Activated CD8-positive, alpha-beta T cell treated with anti-CD3 and anti-CD28 coated beads, Interleukin-2, amount 10 ng/mL, durations not matched to agents 7 days and 5 days (primary cell): Measurements from ENCODE around the gene PPP1R36. TPM values are rescaled to one million over a fixed set of nuclear protein-coding genes. Genes with fewer than 3 reads are reported as not detected.

Experiments
- ATAC-seq: fragments of 150-1000 bp; cut with Tn5 transposase; one replicate; pipeline ENCODE4 v1.10.0; 2021; ENCODE audit warnings: moderate library complexity
- CTCF ChIA-PET: fragments of 350-600 bp; sonication (Branson Sonifier 250); formaldehyde crosslinking; loops from one replicate; lab custom pipeline; 2021; ENCODE audit warnings: antibody characterized with exemption; lab: Charles Lee
- POLR2A ChIA-PET: fragments of 350-600 bp; sonication (Branson Sonifier 250); formaldehyde crosslinking; loops from one replicate; lab custom pipeline; 2021; ENCODE audit warnings: antibody characterized with exemption; lab: Charles Lee
- DNase-seq: peaks from one replicate; pipeline ENCODE4 v3.0.0-alpha.2; 2020
- H3K27ac Mint-ChIP-seq: one replicate; pipeline ENCODE4 v1.8.0; 2021; ENCODE audit warnings: mild to moderate bottlenecking, mixed read lengths
- H3K27me3 Mint-ChIP-seq: one replicate; pipeline ENCODE4 v1.8.0; 2021; ENCODE audit warnings: low read depth, mixed read lengths
- H3K36me3 Mint-ChIP-seq: one replicate; pipeline ENCODE4 v1.8.0; 2021; ENCODE audit warnings: low read depth, mixed read lengths
- H3K4me1 Mint-ChIP-seq: one replicate; pipeline ENCODE4 v1.8.0; 2021; ENCODE audit warnings: low read depth, mixed read lengths
- H3K4me3 Mint-ChIP-seq: one replicate; pipeline ENCODE4 v1.8.0; 2021; ENCODE audit warnings: mild to moderate bottlenecking, mixed read lengths
- H3K9me3 Mint-ChIP-seq: one replicate; pipeline ENCODE4 v1.8.0; 2022; ENCODE audit warnings: mixed read lengths; ENCODE audit not compliant: insufficient read depth
- total RNA-seq, 2 experiments: library from RNA; stranded (reverse); gene quantifications; one replicate each; pipeline ENCODE4 v1.2.3, GENCODE V29; 2021

Gene PPP1R36
- total RNA-seq, 2 experiments from 2014 or later = 0.21 to 0.47 TPM

DNA sequence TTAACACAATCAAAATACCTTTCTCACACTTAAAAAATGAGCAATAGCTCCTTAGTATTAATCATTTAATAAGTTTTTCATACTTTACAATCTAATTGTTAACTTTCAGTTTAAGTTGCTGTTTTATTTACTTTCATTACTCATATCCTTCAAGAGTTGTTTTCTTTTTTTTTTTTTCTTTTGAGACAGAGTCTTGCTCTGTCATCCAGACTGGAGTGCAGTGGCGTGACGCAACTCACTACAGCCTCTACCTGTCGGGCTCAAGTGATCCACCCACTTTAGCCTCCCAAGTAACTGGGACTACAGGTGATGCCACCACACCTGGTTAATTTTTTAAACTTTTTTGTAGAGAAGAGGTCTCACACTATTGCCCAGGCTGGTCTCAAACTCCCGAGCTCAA, 29.1 kb upstream of the PPP1R36 start:
- Mint-ChIP-seq H3K27me3 (no peaks in the 10 kb centered on the region), H3K9me3 (no peaks in the 10 kb centered on the region), H3K4me3 (no peak overlapping the region), H3K4me1 (peaks cover 18% of the 10 kb centered on the region), H3K27ac (no peak overlapping the region), H3K36me3 (peaks cover 18% of the 10 kb centered on the region)
- CTCF ChIA-PET = interaction anchor here (1.0 to 4.5 kb wide), 5 partner anchors 8 to 177 kb away, joined by 3 to 41 read pairs (median 5); no protein-coding TSS in a partner anchor
- ATAC-seq (no peak), DNase-seq (no peak)
- POLR2A ChIA-PET = interaction anchor here (1.8 kb wide), 1 partner anchor 18 kb away, joined by 4 read pairs; no protein-coding TSS in a partner anchor

DNA sequence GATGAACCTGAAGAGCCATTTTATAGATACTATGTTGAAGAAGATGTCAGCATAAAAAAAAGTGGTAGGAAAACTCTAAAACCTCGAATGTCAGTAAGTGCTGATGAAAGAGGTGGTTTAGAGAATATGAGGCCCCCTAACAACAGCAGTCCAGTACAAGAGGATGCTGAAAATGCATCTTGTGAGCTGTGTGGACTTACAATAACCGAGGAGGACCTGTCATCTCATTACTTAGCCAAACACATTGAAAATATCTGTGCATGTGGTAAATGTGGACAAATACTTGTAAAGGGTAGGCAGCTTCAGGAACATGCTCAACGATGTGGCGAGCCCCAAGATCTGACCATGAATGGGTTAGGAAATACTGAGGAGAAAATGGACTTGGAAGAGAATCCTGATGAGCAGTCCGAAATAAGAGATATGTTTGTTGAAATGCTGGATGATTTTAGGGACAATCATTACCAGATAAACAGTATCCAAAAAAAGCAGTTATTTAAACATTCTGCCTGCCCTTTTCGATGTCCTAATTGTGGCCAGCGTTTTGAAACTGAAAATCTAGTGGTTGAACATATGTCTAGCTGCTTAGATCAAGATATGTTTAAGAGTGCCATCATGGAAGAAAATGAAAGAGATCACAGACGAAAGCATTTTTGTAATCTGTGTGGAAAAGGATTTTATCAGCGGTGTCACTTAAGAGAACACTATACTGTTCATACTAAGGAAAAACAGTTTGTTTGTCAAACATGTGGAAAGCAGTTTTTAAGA, 27.0 kb upstream of the PPP1R36 start:
- DNase-seq (no peak), ATAC-seq (no peak)
- ChIA-PET CTCF (interaction anchor here (2.4 to 4.5 kb wide), 2 partner anchors 13 to 114 kb away, joined by 12 to 41 read pairs; no protein-coding TSS in a partner anchor), POLR2A (interaction anchor here (1.0 to 1.8 kb wide), 3 partner anchors 12 to 20 kb away, joined by 3 to 4 read pairs (median 3); no protein-coding TSS in a partner anchor)
- H3K27ac Mint-ChIP-seq = no peak overlapping the region
- no peaks in the 10 kb centered on the region for H3K9me3 Mint-ChIP-seq
- H3K4me1 Mint-ChIP-seq = peaks cover 6% of the 10 kb centered on the region
- no peak overlapping the region for H3K4me3 Mint-ChIP-seq
- H3K36me3 Mint-ChIP-seq = peaks cover 25% of the 10 kb centered on the region
- no peaks in the 10 kb centered on the region for H3K27me3 Mint-ChIP-seq

DNA sequence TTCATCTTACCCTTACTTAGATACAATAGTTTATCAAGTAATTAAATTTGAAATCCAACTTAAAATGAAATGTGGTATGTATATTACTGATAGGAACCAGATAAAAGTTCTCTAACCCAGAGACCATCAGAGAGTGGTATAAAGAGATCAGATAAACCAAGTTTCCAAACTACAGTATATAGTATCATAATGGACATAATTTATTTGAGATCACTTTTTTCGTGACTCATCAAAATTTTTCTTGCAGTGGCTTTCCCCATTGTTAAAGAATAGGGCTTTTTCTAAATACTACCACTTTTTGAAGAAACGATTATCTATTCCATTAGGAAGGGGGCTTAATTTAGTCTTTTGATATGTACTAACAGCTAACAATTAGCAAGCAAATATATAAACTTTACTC, 24.4 kb upstream of the PPP1R36 start:
- no peak overlapping the region for H3K4me3 Mint-ChIP-seq
- peaks cover 32% of the 10 kb centered on the region for H3K36me3 Mint-ChIP-seq
- peaks cover 2% of the 10 kb centered on the region for H3K4me1 Mint-ChIP-seq
- ATAC-seq = no peak
- DNase-seq = no peak
- H3K27me3 Mint-ChIP-seq = no peaks in the 10 kb centered on the region
- POLR2A ChIA-PET = interaction anchor here (1.0 kb wide), 1 partner anchor 20 kb away, joined by 4 read pairs; no protein-coding TSS in a partner anchor
- H3K27ac Mint-ChIP-seq = no peak overlapping the region
- H3K9me3 Mint-ChIP-seq = no peaks in the 10 kb centered on the region
- CTCF ChIA-PET = interaction anchor here (1.0 to 1.3 kb wide), 2 partner anchors 14 to 182 kb away, joined by 3 to 6 read pairs; no protein-coding TSS in a partner anchor

DNA sequence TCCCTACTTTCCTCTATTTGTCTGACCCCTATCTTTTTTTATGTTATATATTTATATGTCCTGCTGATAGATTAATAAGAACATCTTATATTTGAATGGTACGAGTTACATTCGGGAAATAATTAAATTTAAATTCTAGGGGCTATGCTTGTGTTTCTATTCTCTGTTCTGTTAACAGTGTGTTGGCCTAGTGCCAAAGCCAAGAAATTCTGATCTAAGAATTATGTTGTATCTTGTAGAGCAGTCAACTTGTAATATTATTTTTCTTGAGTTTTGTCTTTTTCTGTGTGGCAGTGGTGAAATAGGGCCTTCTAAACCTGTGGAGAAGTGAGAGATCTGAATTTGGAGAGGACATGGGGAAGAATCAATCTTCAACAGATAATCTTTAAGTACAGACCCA, 18.2 kb upstream of the PPP1R36 start:
- no peaks in the 10 kb centered on the region for H3K4me1 Mint-ChIP-seq
- H3K36me3 Mint-ChIP-seq = peaks cover 17% of the 10 kb centered on the region
- no peak overlapping the region for H3K4me3 Mint-ChIP-seq
- DNase-seq = no peak
- POLR2A ChIA-PET = interaction anchor here (0.6 kb wide), 1 partner anchor 573 kb away, joined by 3 read pairs; no protein-coding TSS in a partner anchor
- no peak overlapping the region for H3K27ac Mint-ChIP-seq
- H3K9me3 Mint-ChIP-seq = no peaks in the 10 kb centered on the region
- CTCF ChIA-PET = no interaction called here
- no peaks in the 10 kb centered on the region for H3K27me3 Mint-ChIP-seq
- ATAC-seq = no peak

DNA sequence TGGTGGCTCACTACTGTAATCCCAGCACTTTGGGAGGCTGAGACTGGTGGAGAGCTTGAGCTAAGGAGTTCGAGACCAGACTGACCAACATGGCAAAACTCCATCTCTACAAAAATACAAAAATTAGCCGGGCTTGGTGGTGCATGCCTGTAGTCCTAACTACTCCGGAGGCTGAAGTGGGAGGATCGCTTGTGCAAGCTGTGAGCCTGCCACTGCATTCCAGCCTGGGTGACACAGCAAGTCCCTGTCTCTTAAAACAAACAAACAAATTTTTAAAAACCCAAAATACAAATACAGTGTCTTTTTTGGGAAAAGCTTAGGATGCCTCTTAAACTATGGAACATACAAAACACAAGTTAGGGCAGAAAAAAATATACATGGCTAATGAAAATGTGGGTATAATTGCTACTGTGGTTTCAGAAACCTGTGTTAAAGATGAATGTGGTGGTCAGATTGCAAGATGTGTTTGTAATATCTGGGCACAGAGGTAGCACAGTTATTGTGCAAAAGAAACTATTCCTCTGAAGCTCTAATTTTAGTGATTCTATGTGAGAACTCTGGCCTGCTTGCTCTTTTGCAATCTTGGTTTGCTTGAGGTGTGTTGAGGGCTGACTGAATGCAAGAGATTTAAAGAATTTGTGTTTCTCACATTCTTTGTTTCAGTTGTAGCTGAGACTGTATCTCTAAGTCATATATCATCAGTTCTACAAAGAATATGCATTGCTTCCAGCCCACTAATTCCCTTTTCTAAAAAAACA, 13.1 kb upstream of the PPP1R36 start:
- Mint-ChIP-seq H3K27ac (no peak overlapping the region), H3K4me3 (no peak overlapping the region)
- POLR2A ChIA-PET = no interaction called here

DNA sequence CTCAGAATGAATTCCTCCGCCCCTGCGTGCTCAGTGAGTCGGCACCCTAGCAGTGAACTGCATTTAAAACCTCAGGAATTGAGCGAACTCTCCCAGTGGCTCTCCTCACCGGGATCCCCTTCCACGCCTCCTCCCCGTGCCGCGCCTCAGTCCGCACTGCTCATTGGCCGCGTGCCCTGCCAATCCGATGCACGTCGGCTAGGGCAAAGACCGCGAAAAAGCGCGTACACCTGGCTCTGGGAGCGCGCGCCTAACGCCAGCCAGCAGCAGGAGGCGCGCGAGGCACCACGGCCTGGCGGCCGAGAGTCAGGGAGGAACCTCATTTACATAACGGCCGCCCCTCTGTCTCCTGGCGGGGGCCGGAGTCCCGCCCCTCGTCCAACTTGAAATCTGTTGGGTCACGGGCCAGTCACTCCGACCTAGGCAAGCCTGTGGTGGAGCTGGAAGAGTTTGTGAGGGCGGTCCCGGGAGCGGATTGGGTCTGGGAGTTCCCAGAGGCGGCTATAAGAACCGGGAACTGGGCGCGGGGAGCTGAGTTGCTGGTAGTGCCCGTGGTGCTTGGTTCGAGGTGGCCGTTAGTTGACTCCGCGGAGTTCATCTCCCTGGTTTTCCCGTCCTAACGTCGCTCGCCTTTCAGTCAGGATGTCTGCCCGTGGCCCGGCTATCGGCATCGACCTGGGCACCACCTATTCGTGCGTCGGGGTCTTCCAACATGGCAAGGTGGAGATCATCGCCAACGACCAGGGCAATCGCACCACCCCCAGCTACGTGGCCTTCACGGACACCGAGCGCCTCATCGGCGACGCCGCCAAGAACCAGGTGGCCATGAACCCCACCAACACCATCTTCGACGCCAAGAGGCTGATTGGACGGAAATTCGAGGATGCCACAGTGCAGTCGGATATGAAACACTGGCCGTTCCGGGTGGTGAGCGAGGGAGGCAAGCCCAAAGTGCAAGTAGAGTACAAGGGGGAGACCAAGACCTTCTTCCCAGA, 9.3 kb upstream of the PPP1R36 start, which contains the start of gene HSPA2:
Gene HSPA2 (plus strand): TSS at position 534 of the 995 bp plus-strand sequence. CDS start 109 bp downstream, at position 643.
- Mint-ChIP-seq H3K9me3 (no peaks in the 10 kb centered on the region), H3K4me1 (peaks cover 33% of the 10 kb centered on the region), H3K27ac (peak within 1 kb of the TSS; percentile 92), H3K36me3 (peaks cover 21% of the 10 kb centered on the region), H3K27me3 (peaks cover 41% of the 10 kb centered on the region), H3K4me3 (peak within 1 kb of the TSS; percentile 89)
- ATAC-seq (peak; percentile 93), DNase-seq (peak; percentile 96)
- ChIA-PET CTCF (interaction anchor here (0.6 to 3.9 kb wide), 11 partner anchors 14 to 480 kb away, joined by 3 to 21 read pairs (median 3); partner anchors contain the start of gene ZBTB25), POLR2A (interaction anchor here (1.0 to 3.1 kb wide), 4 partner anchors 11 to 203 kb away, joined by 3 to 16 read pairs (median 5); partner anchors contain the start of genes ZBTB1 and ZBTB25)

More for the DNA sequence above, 13.1 kb upstream of the PPP1R36 start:
- no peak for DNase-seq
- peaks cover 13% of the 10 kb centered on the region for H3K27me3 Mint-ChIP-seq
- peaks cover 21% of the 10 kb centered on the region for H3K4me1 Mint-ChIP-seq
- peaks cover 17% of the 10 kb centered on the region for H3K36me3 Mint-ChIP-seq
- CTCF ChIA-PET = interaction anchor here (0.8 to 3.3 kb wide), 4 partner anchors 7 to 234 kb away, joined by 3 to 12 read pairs (median 3); no protein-coding TSS in a partner anchor
- no peak for ATAC-seq
- H3K9me3 Mint-ChIP-seq = no peaks in the 10 kb centered on the region

DNA sequence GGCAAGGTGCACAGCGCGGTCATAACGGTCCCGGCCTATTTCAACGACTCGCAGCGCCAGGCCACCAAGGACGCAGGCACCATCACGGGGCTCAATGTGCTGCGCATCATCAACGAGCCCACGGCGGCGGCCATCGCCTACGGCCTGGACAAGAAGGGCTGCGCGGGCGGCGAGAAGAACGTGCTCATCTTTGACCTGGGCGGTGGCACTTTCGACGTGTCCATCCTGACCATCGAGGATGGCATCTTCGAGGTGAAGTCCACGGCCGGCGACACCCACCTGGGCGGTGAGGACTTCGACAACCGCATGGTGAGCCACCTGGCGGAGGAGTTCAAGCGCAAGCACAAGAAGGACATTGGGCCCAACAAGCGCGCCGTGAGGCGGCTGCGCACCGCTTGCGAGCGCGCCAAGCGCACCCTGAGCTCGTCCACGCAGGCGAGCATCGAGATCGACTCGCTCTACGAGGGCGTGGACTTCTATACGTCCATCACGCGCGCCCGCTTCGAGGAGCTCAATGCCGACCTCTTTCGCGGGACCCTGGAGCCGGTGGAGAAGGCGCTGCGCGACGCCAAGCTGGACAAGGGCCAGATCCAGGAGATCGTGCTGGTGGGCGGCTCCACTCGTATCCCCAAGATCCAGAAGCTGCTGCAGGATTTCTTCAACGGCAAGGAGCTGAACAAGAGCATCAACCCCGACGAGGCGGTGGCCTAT, 8.3 kb upstream of the PPP1R36 start:
- H3K36me3 Mint-ChIP-seq = peaks cover 21% of the 10 kb centered on the region
- ChIA-PET POLR2A (interaction anchor here (0.8 to 3.1 kb wide), 2 partner anchors 11 to 37 kb away, joined by 3 to 16 read pairs; partner anchors contain the start of genes ZBTB1 and ZBTB25), CTCF (interaction anchor here (0.6 to 3.9 kb wide), 4 partner anchors 13 to 197 kb away, joined by 3 to 21 read pairs (median 4); no protein-coding TSS in a partner anchor)
- ATAC-seq (no peak), DNase-seq (peak; percentile 23)
- H3K4me3 Mint-ChIP-seq = peak overlapping the region; percentile 89
- no peaks in the 10 kb centered on the region for H3K9me3 Mint-ChIP-seq
- no peak overlapping the region for H3K27ac Mint-ChIP-seq
- peaks cover 33% of the 10 kb centered on the region for H3K4me1 Mint-ChIP-seq
- H3K27me3 Mint-ChIP-seq = peaks cover 41% of the 10 kb centered on the region

DNA sequence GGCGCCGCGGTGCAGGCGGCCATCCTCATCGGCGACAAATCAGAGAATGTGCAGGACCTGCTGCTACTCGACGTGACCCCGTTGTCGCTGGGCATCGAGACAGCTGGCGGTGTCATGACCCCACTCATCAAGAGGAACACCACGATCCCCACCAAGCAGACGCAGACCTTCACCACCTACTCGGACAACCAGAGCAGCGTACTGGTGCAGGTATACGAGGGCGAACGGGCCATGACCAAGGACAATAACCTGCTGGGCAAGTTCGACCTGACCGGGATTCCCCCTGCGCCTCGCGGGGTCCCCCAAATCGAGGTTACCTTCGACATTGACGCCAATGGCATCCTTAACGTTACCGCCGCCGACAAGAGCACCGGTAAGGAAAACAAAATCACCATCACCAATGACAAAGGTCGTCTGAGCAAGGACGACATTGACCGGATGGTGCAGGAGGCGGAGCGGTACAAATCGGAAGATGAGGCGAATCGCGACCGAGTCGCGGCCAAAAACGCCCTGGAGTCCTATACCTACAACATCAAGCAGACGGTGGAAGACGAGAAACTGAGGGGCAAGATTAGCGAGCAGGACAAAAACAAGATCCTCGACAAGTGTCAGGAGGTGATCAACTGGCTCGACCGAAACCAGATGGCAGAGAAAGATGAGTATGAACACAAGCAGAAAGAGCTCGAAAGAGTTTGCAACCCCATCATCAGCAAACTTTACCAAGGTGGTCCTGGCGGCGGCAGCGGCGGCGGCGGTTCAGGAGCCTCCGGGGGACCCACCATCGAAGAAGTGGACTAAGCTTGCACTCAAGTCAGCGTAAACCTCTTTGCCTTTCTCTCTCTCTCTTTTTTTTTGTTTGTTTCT, 7.6 kb upstream of the PPP1R36 start:
- ATAC-seq = no peak
- Mint-ChIP-seq H3K9me3 (no peaks in the 10 kb centered on the region), H3K4me3 (peak overlapping the region; percentile 89), H3K4me1 (peaks cover 33% of the 10 kb centered on the region), H3K27ac (no peak overlapping the region), H3K36me3 (peaks cover 21% of the 10 kb centered on the region), H3K27me3 (peaks cover 41% of the 10 kb centered on the region)
- POLR2A ChIA-PET = interaction anchor here (0.8 to 3.1 kb wide), 2 partner anchors 10 to 38 kb away, joined by 3 to 16 read pairs; partner anchors contain the start of genes ZBTB1 and ZBTB25
- CTCF ChIA-PET = interaction anchor here (1.2 to 3.9 kb wide), 4 partner anchors 12 to 94 kb away, joined by 3 to 21 read pairs (median 6); no protein-coding TSS in a partner anchor
- peak; percentile 28 for DNase-seq

DNA sequence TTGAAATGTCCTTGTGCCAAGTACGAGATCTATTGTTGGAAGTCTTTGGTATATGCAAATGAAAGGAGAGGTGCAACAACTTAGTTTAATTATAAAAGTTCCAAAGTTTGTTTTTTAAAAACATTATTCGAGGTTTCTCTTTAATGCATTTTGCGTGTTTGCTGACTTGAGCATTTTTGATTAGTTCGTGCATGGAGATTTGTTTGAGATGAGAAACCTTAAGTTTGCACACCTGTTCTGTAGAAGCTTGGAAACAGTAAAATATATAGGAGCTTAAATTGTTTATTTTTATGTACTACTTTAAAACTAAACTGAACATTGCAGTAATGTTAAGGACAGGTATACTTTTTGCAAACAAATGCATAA, 6.9 kb upstream of the PPP1R36 start:
- no peak for ATAC-seq

More for the DNA sequence above, 6.9 kb upstream of the PPP1R36 start:
- no peak for DNase-seq
- H3K4me3 Mint-ChIP-seq = peak overlapping the region; percentile 89
- H3K9me3 Mint-ChIP-seq = no peaks in the 10 kb centered on the region
- no peak overlapping the region for H3K27ac Mint-ChIP-seq
- peaks cover 41% of the 10 kb centered on the region for H3K27me3 Mint-ChIP-seq
- ChIA-PET CTCF (interaction anchor here (1.4 to 2.1 kb wide), 2 partner anchors 11 to 93 kb away, joined by 5 to 6 read pairs; no protein-coding TSS in a partner anchor), POLR2A (no interaction called here)
- H3K4me1 Mint-ChIP-seq = peaks cover 33% of the 10 kb centered on the region
- peaks cover 21% of the 10 kb centered on the region for H3K36me3 Mint-ChIP-seq
